Uterus (tissue), 2 donors: Measurements from ENCODE around the gene DPEP1.

ENCODE experiments used
- POLR2A ChIP-seq, 2 donors: fragments of 450-650 bp; IDR thresholded peaks; one replicate each; pipeline ENCODE4 v1.6.1; 2016; ENCODE audit warnings: antibody characterized with exemption in 2 of 2, mild to moderate bottlenecking in 1 of 2, moderate library complexity in 1 of 2
- TF ChIP-seq, protein P1 (sequence below), 4 experiments: fragments of 200-600 bp in 2 of 4; fragments of 450-650 bp in 2 of 4; sonication (generic) in 2 of 4; IDR thresholded peaks; one replicate each; pipeline ENCODE4 v1.5.1; 2016 to 2019; ENCODE audit warnings: antibody characterized with exemption in 4 of 4, mild to moderate bottlenecking in 2 of 4, moderate library complexity in 1 of 4

DNA sequence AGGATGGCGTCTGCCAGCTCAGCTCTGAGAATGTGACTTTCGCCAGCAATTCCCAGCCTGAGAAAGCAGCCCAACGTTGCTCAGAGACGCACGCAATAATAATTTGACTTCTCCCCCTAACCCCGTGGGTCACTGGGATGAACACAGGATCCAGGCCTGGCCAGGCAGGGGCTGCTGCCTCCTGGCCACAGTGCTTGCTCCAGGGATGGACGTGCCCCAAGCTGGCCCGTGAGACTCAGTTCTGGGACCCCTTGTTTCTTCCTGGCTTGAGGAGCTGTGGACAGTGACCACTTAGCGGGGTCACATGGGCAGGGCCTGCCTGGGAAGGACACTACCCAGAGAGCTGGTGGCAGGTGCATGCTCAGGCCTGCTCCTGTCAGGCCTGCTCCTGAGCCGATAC, 13.5 kb upstream of the DPEP1 start:
- TF ChIP-seq, protein P1, sequence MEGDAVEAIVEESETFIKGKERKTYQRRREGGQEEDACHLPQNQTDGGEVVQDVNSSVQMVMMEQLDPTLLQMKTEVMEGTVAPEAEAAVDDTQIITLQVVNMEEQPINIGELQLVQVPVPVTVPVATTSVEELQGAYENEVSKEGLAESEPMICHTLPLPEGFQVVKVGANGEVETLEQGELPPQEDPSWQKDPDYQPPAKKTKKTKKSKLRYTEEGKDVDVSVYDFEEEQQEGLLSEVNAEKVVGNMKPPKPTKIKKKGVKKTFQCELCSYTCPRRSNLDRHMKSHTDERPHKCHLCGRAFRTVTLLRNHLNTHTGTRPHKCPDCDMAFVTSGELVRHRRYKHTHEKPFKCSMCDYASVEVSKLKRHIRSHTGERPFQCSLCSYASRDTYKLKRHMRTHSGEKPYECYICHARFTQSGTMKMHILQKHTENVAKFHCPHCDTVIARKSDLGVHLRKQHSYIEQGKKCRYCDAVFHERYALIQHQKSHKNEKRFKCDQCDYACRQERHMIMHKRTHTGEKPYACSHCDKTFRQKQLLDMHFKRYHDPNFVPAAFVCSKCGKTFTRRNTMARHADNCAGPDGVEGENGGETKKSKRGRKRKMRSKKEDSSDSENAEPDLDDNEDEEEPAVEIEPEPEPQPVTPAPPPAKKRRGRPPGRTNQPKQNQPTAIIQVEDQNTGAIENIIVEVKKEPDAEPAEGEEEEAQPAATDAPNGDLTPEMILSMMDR (IDR thresholded peaks at IDR 0.05): no peak
- no peak for TF ChIP-seq POLR2A (IDR thresholded peaks at IDR 0.05)
